Fibroblast of skin of scalp (primary cell): ENCODE results near the gene GCN1.

Experiments used
- DNase-seq: peaks from one replicate; pipeline ENCODE4 v3.0.0-alpha.2; 2013

GCN1 gene

DNA sequence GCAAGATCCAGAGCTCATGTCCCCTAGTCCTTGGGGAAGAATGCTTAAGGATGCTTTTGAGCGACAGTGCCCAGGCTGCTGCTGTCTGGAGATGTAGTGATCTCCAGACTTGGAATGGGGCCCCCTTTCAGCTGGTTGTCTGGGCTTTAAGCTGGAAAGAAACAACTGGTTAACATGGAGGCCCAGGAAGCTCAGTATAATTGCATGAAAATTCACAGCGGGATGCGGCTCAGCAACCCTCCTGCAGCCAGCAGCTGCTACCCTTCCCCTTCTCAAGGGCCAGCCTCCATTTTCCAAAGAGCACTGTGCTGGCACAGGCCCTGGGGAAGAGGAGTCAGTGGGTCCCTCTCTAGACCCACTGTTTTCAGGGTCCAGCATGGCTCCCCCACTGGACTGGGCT, 104.3 kb downstream of the GCN1 start:
- DNase-seq = no peak

- no peak for DNase-seq
Measured at GRCh38 chr12:120089796-120090195, 104.7 kb downstream of the GCN1 start.

DNA sequence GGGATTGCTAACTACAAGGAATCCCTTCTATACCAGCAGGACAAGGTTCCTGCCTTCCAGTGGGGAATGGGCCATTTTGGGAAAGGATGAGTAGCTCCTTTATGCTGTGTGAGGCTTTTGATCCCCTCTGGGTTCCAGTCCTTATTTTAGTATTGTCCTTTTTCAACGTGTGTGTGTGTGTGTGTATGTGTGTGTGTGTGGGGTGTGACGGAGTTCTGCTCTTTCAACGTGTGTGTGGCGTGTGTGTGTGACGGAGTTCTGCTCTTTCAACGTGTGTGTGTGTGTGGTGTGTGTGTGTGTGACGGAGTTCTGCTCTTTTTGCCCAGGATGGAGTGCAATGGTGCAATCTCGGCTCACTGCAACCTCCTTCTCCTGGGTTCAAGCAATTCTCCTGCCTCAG, 105.4 kb downstream of the GCN1 start:
- DNase-seq = no peak

GRCh38 chr12:120086801-120087621, 107.5 kb downstream of the GCN1 start:
- DNase-seq = peak; percentile 97

DNA sequence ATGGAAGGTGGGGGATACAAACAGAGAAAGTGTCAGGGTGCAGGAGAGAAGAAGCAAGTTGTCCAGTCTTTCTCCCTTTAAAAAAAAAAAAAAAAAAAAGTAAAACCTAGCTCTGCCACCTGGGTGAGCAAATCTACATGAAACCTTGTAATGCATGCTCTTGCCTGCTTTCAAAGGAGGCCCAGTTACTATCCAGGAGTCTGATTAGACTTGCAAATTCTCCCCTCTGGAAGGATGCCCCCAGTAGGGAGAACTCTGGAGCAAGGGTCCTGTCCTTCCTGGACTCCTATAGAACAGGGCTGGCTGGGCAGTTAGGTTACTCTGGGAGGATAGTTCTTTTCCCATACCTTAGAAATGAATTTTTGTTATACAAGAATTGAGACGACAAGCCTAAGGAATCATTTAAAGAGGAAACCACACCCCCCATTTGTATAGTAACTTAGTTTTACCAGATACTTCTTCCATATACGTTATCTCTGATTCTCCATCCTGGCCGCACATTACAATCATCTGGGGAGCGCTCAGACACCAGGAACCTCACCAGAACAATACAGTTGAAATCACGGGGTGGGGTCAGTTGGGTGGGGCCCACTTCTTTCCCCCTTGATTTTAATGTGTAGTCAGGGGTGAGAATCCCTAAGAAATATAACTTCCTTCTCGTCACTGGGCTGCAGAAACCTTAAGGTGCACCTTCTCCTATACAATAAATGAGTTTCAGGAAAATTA, 108.4 kb downstream of the GCN1 start:
- no peak for DNase-seq

DNA sequence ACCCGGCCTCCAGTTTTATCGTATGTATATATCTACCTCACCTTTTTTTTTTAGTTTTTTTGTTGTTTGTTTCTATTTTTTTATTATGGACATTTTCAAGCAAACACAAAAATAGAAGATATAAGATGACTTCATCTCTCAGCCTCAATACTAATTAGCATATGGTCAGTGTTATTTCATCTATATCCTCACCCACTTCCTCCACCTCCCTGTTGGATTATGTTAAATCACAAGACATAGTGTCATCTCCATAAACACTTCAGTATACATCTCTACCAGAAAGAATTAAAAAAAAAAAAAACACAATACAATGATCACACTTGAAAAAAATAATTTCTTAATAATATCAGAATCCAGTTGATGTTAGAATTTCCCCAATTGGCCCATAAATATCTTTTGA, 112.9 kb downstream of the GCN1 start:
- no peak for DNase-seq

DNA sequence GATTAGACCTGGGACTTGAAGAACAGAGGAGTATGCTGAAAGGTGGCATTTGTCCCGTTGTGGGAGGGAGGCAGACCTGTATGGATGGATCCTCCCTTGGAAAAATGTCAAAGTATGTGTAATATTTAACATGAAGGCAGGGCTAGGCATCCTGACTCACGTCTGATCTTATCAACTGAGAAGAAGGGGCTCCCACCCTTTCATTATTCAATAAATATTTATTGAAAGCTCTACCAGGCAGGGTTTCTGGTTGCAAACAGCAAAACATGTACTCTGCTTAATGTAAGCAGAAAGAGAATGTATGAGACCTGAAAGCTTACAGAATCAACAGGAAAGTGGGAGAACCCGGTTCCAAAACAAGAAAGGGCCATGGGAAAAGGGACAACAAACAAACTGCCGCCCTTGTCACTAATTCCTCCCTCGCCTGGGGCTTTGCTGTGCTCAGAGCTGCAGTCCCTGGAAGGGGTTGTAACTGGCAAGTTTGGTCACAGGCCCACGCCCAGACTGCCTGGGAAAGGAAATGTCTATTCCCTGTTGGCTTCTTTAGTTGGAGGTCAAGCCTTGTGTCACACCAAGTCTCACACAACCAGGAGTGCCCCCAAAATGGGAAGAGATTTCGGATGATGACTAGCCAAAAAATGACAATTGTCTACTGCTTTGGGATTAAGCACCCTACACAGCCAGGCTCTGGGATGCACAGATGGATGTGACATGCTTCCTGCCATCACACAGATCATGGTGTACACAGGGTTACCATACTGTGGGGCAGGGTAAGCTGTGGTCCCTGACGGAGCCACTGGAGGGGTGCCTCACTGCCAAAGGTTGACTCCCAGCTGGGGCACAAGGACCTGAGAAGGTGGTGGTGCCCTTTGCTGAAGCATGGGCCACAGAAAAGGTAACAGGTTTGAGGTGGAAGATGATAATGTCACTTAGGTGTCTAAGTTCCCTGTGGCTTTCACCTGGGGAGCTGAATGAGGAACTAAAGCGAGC, 114.8 kb downstream of the GCN1 start:
- no peak for DNase-seq

DNA sequence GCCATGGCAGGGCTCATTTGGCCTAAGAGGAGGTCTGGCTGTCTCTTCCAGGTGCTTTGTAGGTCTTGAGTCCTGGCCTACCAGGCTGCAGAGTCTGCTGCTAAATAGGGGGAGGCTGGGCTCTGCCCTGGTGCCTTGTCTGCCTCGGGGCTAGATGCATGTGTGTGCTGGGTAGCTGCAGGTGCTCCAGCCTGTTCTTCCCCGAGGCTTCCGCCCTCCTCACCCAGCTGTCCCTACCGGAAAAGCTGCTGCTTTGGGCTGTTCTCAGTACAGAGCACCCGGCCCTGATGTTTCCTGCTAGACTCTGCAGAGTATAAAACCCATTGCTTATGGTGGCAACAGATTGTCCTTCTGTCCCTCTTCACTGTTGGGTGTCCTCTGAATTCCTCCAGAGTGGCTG, 115.6 kb downstream of the GCN1 start:
- DNase-seq = no peak

GRCh38 chr12:120077260-120077659, 117.3 kb downstream of the GCN1 start:
- no peak for DNase-seq
